H1 (cell line): Measurements from ENCODE around the gene AKAP7. TPM values are rescaled to one million over a fixed set of nuclear protein-coding genes. Genes with fewer than 3 reads are reported as not detected.

Experiments used
- BRCA1 ChIP-seq: IDR thresholded peaks from 2 replicates; pipeline ENCODE4 v1.6.1; 2012; ENCODE audit warnings: low read depth, low read length, improper control_type of control experiment
- SP1 ChIP-seq: IDR thresholded peaks from 2 replicates; pipeline ENCODE4 v1.6.1; 2011; ENCODE audit warnings: low read depth, low read length
- SP4 ChIP-seq: IDR thresholded peaks from 2 replicates; pipeline ENCODE4 v1.6.1; 2012; ENCODE audit warnings: low read length, inconsistent platforms
- TCF12 ChIP-seq: IDR thresholded peaks from 2 replicates; pipeline ENCODE4 v1.6.1; 2011; ENCODE audit warnings: low read depth, mild to moderate bottlenecking, low read length
- ZNF274 ChIP-seq: IDR thresholded peaks from 2 replicates; pipeline ENCODE4 v1.7.0; 2012; ENCODE audit warnings: low read length, borderline replicate concordance; ENCODE audit errors: extremely low read depth
- polyA plus RNA-seq, 7 experiments: library from polyadenylated mRNA; depleted of rRNA in 3 of 7; stranded (reverse) in 5 of 7; unstranded in 2 of 7; fragments of >200 nt in 5 of 7; fragments of 200-250 nt in 2 of 7; gene quantifications; 1 replicate in 5 of 7; 2 replicates in 1 of 7; 4 replicates in 1 of 7; pipeline versions ENCODE4 v1.2.1 to v1.2.3, GENCODE V29; 2011 to 2013; ENCODE audit warnings: missing spikeins in 2 of 7, mixed read lengths in 2 of 7
- total RNA-seq: library from RNA; stranded (reverse); fragmentation: NEBNext Ultra II Directional; extraction: Animal tissue kit (Norgen Biotek cat#: 25700); gene quantifications from 2 replicates; pipeline ENCODE4 v1.2.1, GENCODE V29; 2021

Gene AKAP7
- total and polyA plus RNA-seq, 2 of the 8 experiments (the other 6 are each of a cell fraction or from before 2014, with no cell fraction given) = 4.7 to 16.9 TPM

GRCh38 chr6:131156411-131156810 lies 21.1 kb downstream of the AKAP7 start (continued):
- TF ChIP-seq TCF12 (no peak), BRCA1 (no peak), SP4 (no peak), SP1 (no peak), ZNF274 (no peak)
